ENCODE data around the gene ZNF576. TPM values are rescaled to one million over a fixed set of nuclear protein-coding genes. Genes with fewer than 3 reads are reported as not detected.

The ZNF576 gene
- total and polyA plus RNA-seq, 4 donors, result 8.0 to 18.8 (median 15.2) TPM

- no CpG with 5 or more reads among the region's 1 CpG for WGBS (ENCODE audit: insufficient coverage)
- H3K36me3 ChIP-seq (ENCODE audit: control insufficient read depth, insufficient read depth, low read length), result peaks cover 60% of the 10 kb centered on the region
- no peak overlapping the region for H3K27ac ChIP-seq (ENCODE audit: low read depth, low read length)
- no peaks in the 10 kb centered on the region for H3K27me3 ChIP-seq (ENCODE audit: control insufficient read depth, insufficient read depth, low read length)
- H3K4me1 ChIP-seq (ENCODE audit: control insufficient read depth, insufficient read depth, low read length), result peaks cover 29% of the 10 kb centered on the region
- no peak for DNase-seq (ENCODE audit: low read depth in 4 of 6, low spot score in 6 of 6)
- no peak overlapping the region for H3K4me3 ChIP-seq (ENCODE audit: low read depth, low read length)
- H3K9me3 ChIP-seq (ENCODE audit: control insufficient read depth, insufficient read depth, low read length), result no peaks in the 10 kb centered on the region
Measured at GRCh38 chr19:43622956-43623355, 26.6 kb downstream of the ZNF576 start.

GRCh38 chr19:43623889-43624670 is 27.7 kb downstream of the ZNF576 start:
- WGBS (ENCODE audit: insufficient coverage), result 90% methylated on average over 33 of the region's 35 CpGs
- Histone ChIP-seq H3K4me3 (ENCODE audit: low read depth, low read length) (no peak overlapping the region), H3K27ac (ENCODE audit: low read depth, low read length) (no peak overlapping the region), H3K27me3 (ENCODE audit: control insufficient read depth, insufficient read depth, low read length) (no peaks in the 10 kb centered on the region), H3K4me1 (ENCODE audit: control insufficient read depth, insufficient read depth, low read length) (peaks cover 21% of the 10 kb centered on the region), H3K36me3 (ENCODE audit: control insufficient read depth, insufficient read depth, low read length) (peaks cover 68% of the 10 kb centered on the region), H3K9me3 (ENCODE audit: control insufficient read depth, insufficient read depth, low read length) (no peaks in the 10 kb centered on the region)
- no peak for DNase-seq (ENCODE audit: low read depth in 4 of 6, low spot score in 6 of 6)

DNA sequence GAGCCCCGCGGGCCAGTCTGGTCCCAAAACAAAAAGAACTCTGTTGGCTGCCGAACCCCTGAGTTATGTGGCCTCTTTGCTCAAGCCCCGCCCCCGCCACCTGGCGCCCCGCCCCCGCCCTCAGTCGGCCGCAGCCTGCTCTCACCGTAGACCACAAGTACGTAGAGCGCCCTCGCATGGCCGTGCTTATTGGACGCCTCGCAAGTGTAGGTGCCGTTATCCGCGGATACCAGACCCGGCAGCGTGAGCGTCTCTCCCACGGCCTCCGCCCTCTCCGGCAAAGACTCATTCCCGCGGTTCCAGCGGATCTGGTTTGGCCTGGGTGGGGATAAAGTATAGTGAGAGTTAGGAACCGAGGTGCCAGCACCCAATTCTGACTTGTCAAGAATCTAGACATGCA is 28.5 kb downstream of the ZNF576 start:
- Histone ChIP-seq H3K27ac (ENCODE audit: low read depth, low read length) (no peak overlapping the region), H3K9me3 (ENCODE audit: control insufficient read depth, insufficient read depth, low read length) (no peaks in the 10 kb centered on the region), H3K4me3 (ENCODE audit: low read depth, low read length) (no peak overlapping the region), H3K4me1 (ENCODE audit: control insufficient read depth, insufficient read depth, low read length) (peaks cover 15% of the 10 kb centered on the region), H3K36me3 (ENCODE audit: control insufficient read depth, insufficient read depth, low read length) (peaks cover 65% of the 10 kb centered on the region), H3K27me3 (ENCODE audit: control insufficient read depth, insufficient read depth, low read length) (no peaks in the 10 kb centered on the region)
- WGBS (ENCODE audit: insufficient coverage), result 27% methylated on average over 15 of the region's 30 CpGs
- DNase-seq (ENCODE audit: low read depth in 4 of 6, low spot score in 6 of 6), result no peak

DNA sequence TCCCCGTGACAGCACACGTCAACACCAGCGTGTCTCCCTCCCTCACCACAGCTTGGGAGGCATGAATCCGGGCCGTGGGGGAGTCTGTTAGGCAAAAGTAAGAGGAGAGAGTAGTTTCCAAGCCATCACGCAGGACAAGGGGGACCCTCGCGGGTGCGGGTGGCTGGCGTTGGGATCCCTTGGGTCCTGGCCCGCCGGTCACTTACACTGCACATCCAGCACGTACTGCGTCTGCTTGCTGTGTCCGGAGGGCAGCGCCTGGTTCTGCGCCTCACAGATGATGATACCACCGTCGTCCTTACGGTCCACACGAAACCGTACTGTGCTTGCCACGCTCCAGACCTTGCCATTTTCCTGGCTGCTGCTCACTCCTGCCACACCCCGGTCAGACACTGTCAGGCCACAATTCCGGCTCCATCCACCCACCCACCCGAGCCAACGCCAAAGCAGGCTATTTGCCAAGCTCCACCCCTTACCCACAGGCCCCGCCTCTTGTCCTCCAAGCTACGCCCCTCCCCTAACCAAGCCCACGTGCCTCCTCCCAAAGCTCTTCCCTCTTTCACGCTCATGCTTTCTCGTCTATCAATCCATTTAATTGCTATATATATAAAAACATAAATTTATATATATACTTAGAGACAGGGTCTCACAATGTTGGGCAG is 29.7 kb downstream of the ZNF576 start:
- Histone ChIP-seq H3K27ac (ENCODE audit: low read depth, low read length) (no peak overlapping the region), H3K9me3 (ENCODE audit: control insufficient read depth, insufficient read depth, low read length) (no peaks in the 10 kb centered on the region), H3K27me3 (ENCODE audit: control insufficient read depth, insufficient read depth, low read length) (no peaks in the 10 kb centered on the region), H3K36me3 (ENCODE audit: control insufficient read depth, insufficient read depth, low read length) (peaks cover 65% of the 10 kb centered on the region), H3K4me1 (ENCODE audit: control insufficient read depth, insufficient read depth, low read length) (peaks cover 5% of the 10 kb centered on the region), H3K4me3 (ENCODE audit: low read depth, low read length) (no peak overlapping the region)
- WGBS (ENCODE audit: insufficient coverage), result 82% methylated on average over 24 of the region's 32 CpGs
- peak in 2 of 6 donors; percentile 24 to 26 for DNase-seq (ENCODE audit: low read depth in 4 of 6, low spot score in 6 of 6)

- Histone ChIP-seq H3K4me3 (ENCODE audit: low read depth, low read length) (no peak overlapping the region), H3K27ac (ENCODE audit: low read depth, low read length) (no peak overlapping the region), H3K27me3 (ENCODE audit: control insufficient read depth, insufficient read depth, low read length) (no peaks in the 10 kb centered on the region), H3K4me1 (ENCODE audit: control insufficient read depth, insufficient read depth, low read length) (peaks cover 5% of the 10 kb centered on the region), H3K9me3 (ENCODE audit: control insufficient read depth, insufficient read depth, low read length) (no peaks in the 10 kb centered on the region), H3K36me3 (ENCODE audit: control insufficient read depth, insufficient read depth, low read length) (peaks cover 65% of the 10 kb centered on the region)
- DNase-seq (ENCODE audit: low read depth in 4 of 6, low spot score in 6 of 6), result no peak
- WGBS (ENCODE audit: insufficient coverage), result 56% methylated on average over 13 of the region's 17 CpGs
Measured at GRCh38 chr19:43626838-43627237, 30.4 kb downstream of the ZNF576 start.

DNA sequence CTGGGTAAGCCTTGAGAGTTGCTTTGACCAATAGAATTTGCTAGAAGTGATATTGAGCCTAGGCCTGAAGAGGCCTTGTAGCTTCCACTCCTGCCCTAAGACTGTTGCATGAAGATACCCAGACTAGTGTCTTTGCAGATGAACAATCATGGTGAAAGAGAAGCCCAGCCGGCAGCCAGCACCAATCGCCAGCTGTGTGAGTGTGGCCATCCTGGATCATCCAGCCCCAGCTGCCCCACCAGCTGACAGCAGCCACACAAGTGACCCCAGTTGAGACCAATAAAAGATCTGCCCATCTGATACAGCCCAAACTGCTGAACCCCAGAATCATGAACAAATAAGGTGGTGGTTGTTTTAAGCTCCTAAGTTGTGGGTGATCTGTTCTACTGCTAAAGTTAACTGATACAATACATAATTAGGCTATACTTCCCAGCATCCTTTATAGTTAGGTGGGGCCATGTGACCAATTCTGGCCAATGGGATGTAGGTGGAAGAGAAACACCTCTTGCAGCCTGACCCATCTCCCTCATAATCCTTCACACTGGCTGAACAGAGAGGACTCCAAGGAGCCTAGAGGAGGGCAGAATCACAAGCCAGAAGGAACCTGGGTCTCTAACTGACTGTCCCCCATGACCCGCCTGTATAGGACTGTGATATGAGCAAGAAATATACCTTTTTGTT is 32.4 kb downstream of the ZNF576 start:
- Histone ChIP-seq H3K4me3 (ENCODE audit: low read depth, low read length) (no peak overlapping the region), H3K9me3 (ENCODE audit: control insufficient read depth, insufficient read depth, low read length) (no peaks in the 10 kb centered on the region), H3K36me3 (ENCODE audit: control insufficient read depth, insufficient read depth, low read length) (peaks cover 48% of the 10 kb centered on the region), H3K4me1 (ENCODE audit: control insufficient read depth, insufficient read depth, low read length) (peaks cover 13% of the 10 kb centered on the region), H3K27ac (ENCODE audit: low read depth, low read length) (no peak overlapping the region), H3K27me3 (ENCODE audit: control insufficient read depth, insufficient read depth, low read length) (no peaks in the 10 kb centered on the region)
- 71% methylated on average over 2 of the region's 3 CpGs for WGBS (ENCODE audit: insufficient coverage)
- DNase-seq (ENCODE audit: low read depth in 4 of 6, low spot score in 6 of 6), result peak in 1 of 6 donors; percentile 13

DNA sequence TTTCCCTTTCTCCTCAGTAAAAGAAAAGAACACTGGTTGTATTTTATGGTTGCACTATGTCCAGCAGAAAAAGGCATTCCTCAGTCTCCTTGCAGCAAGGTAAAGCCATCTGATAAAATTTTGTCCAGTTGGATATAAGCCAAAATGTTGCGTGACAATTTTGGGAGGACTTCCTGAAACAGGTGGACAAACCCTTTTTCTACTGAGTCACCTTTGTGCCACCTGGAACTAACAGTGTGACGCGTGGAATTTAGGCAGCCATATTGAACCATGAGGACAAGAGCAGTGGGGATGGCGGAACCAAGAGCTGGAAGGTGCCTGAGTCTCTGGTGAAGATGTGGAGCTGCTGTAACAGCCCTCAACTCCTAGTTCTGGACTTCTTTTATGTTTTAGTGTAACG is 35.1 kb downstream of the ZNF576 start:
- peaks cover 40% of the 10 kb centered on the region for H3K4me1 ChIP-seq (ENCODE audit: control insufficient read depth, insufficient read depth, low read length)
- no peak for DNase-seq (ENCODE audit: low read depth in 4 of 6, low spot score in 6 of 6)
- no peaks in the 10 kb centered on the region for H3K9me3 ChIP-seq (ENCODE audit: control insufficient read depth, insufficient read depth, low read length)
- 85% methylated on average over 4 of the region's 5 CpGs for WGBS (ENCODE audit: insufficient coverage)
- H3K27ac ChIP-seq (ENCODE audit: low read depth, low read length), result no peak overlapping the region
- no peaks in the 10 kb centered on the region for H3K27me3 ChIP-seq (ENCODE audit: control insufficient read depth, insufficient read depth, low read length)
- H3K36me3 ChIP-seq (ENCODE audit: control insufficient read depth, insufficient read depth, low read length), result peaks cover 25% of the 10 kb centered on the region
- no peak overlapping the region for H3K4me3 ChIP-seq (ENCODE audit: low read depth, low read length)

- Histone ChIP-seq H3K36me3 (ENCODE audit: control insufficient read depth, insufficient read depth, low read length) (peaks cover 5% of the 10 kb centered on the region), H3K4me1 (ENCODE audit: control insufficient read depth, insufficient read depth, low read length) (peaks cover 49% of the 10 kb centered on the region), H3K4me3 (ENCODE audit: low read depth, low read length) (no peak overlapping the region), H3K9me3 (ENCODE audit: control insufficient read depth, insufficient read depth, low read length) (no peaks in the 10 kb centered on the region), H3K27me3 (ENCODE audit: control insufficient read depth, insufficient read depth, low read length) (no peaks in the 10 kb centered on the region), H3K27ac (ENCODE audit: low read depth, low read length) (peak overlapping the region; percentile 97)
- DNase-seq (ENCODE audit: low read depth in 4 of 6, low spot score in 6 of 6), result no peak
- WGBS (ENCODE audit: insufficient coverage), result no CpG with 5 or more reads among the region's 4 CpGs
Measured at GRCh38 chr19:43633520-43633919, 37.1 kb downstream of the ZNF576 start.

- WGBS (ENCODE audit: insufficient coverage), result 59% methylated on average over 4 of the region's 5 CpGs
- Histone ChIP-seq H3K27ac (ENCODE audit: low read depth, low read length) (peak overlapping the region; percentile 97), H3K27me3 (ENCODE audit: control insufficient read depth, insufficient read depth, low read length) (no peaks in the 10 kb centered on the region)
Measured at GRCh38 chr19:43634068-43634467, 37.7 kb downstream of the ZNF576 start.

More at GRCh38 chr19:43634068-43634467, 37.7 kb downstream of the ZNF576 start:
- DNase-seq (ENCODE audit: low read depth in 4 of 6, low spot score in 6 of 6), result no peak
- H3K4me3 ChIP-seq (ENCODE audit: low read depth, low read length), result peak overlapping the region; percentile 12
- peaks cover 55% of the 10 kb centered on the region for H3K4me1 ChIP-seq (ENCODE audit: control insufficient read depth, insufficient read depth, low read length)
- H3K9me3 ChIP-seq (ENCODE audit: control insufficient read depth, insufficient read depth, low read length), result no peaks in the 10 kb centered on the region
- peaks cover 2% of the 10 kb centered on the region for H3K36me3 ChIP-seq (ENCODE audit: control insufficient read depth, insufficient read depth, low read length)

Data from spinal cord (tissue), 10 donors.